A673 (cell line): Measurements from ENCODE around the gene BPIFA3. TPM values are rescaled to one million over a fixed set of nuclear protein-coding genes. Genes with fewer than 3 reads are reported as not detected.

Source experiments
- BruUV-seq: library from RNA; stranded (reverse); fragments of 400-500 nt; replicated peaks from 2 replicates; lab custom pipeline; 2021; lab: Mats Ljungman, UMichigan
- CTCF ChIA-PET: fragments of 300-600 bp; sonication (Branson Sonifier 250); formaldehyde crosslinking; loops from one replicate; lab custom pipeline; 2022; ENCODE audit warnings: antibody characterized with exemption; lab: Charles Lee
- POLR2A ChIA-PET: fragments of 300-600 bp; sonication (Branson Sonifier 250); formaldehyde crosslinking; loops from one replicate; lab custom pipeline; 2022; ENCODE audit warnings: antibody characterized with exemption; ENCODE audit not compliant: low non-redundant PET; lab: Charles Lee
- DNase-seq: peaks from one replicate; pipeline ENCODE4 v3.0.0-alpha.2; 2015; ENCODE audit warnings: low spot score
- H3K27ac ChIP-seq: fragments of 200-600 bp; sonication (generic); 2 replicates; pipeline ENCODE4 v1.5.1; 2016; ENCODE audit warnings: mixed run types, low read depth, mild to moderate bottlenecking, mixed read lengths, antibody characterized with exemption, low read length; ENCODE audit not compliant: poor library complexity, severe bottlenecking
- H3K27me3 ChIP-seq: fragments of 200-600 bp; sonication (generic); replicated peaks from 2 replicates; pipeline ENCODE4 v1.6.1; 2017; ENCODE audit warnings: mixed run types, low read depth, mild to moderate bottlenecking, mixed read lengths, antibody characterized with exemption, low read length; ENCODE audit not compliant: insufficient read depth, poor library complexity
- H3K36me3 ChIP-seq: fragments of 200-600 bp; sonication (generic); 2 replicates; pipeline ENCODE4 v1.6.1; 2016; ENCODE audit warnings: mixed run types, mild to moderate bottlenecking, mixed read lengths, antibody characterized with exemption, low read length; ENCODE audit not compliant: insufficient read depth, poor library complexity, severe bottlenecking
- H3K4me1 ChIP-seq: fragments of 200-600 bp; sonication (generic); 2 replicates; pipeline ENCODE4 v1.6.1; 2017; ENCODE audit warnings: mixed run types, mild to moderate bottlenecking, mixed read lengths, antibody characterized with exemption, low read length; ENCODE audit not compliant: insufficient read depth, poor library complexity, severe bottlenecking
- H3K4me3 ChIP-seq: fragments of 200-600 bp; sonication (generic); 2 replicates; pipeline ENCODE4 v1.5.1; 2016; ENCODE audit warnings: low read depth, mixed run types, mild to moderate bottlenecking, mixed read lengths, low read length; ENCODE audit not compliant: poor library complexity, severe bottlenecking
- H3K9me3 ChIP-seq: fragments of 200-600 bp; sonication (generic); 2 replicates; pipeline ENCODE4 v1.6.1; 2016; ENCODE audit warnings: mixed run types, low read depth, mild to moderate bottlenecking, mixed read lengths, antibody characterized with exemption, low read length; ENCODE audit not compliant: poor library complexity, severe bottlenecking
- EZH2 ChIP-seq: fragments of 200-600 bp; sonication (generic); IDR thresholded peaks from 2 replicates; pipeline ENCODE4 v1.6.1; 2017; ENCODE audit warnings: borderline replicate concordance, low read depth, mild to moderate bottlenecking, mixed read lengths, antibody characterized with exemption, low read length; ENCODE audit not compliant: poor library complexity, severe bottlenecking
- intact Hi-C: fragments of 100-400 bp; cut with micrococcal nuclease; formaldehyde crosslinking; loops from one replicate; pipeline ENCODE4 v1.10.0; 2022; ENCODE audit not compliant: unreplicated experiment
- total RNA-seq: library from RNA; stranded (reverse); gene quantifications from 2 replicates; pipeline ENCODE4 v1.2.3, GENCODE V29; 2021
- TF ChIP-seq, protein P1 (sequence below): fragments of 300-800, 200-600 bp; sonication (generic); conservative IDR thresholded peaks from 2 replicates; pipeline ENCODE4 v1.5.1; 2017; ENCODE audit warnings: low read depth, mild to moderate bottlenecking, antibody characterized with exemption, low read length, moderate library complexity, mixed read lengths

BPIFA3 gene
- total RNA-seq, 1 experiment from 2014 or later, result not detected

DNA sequence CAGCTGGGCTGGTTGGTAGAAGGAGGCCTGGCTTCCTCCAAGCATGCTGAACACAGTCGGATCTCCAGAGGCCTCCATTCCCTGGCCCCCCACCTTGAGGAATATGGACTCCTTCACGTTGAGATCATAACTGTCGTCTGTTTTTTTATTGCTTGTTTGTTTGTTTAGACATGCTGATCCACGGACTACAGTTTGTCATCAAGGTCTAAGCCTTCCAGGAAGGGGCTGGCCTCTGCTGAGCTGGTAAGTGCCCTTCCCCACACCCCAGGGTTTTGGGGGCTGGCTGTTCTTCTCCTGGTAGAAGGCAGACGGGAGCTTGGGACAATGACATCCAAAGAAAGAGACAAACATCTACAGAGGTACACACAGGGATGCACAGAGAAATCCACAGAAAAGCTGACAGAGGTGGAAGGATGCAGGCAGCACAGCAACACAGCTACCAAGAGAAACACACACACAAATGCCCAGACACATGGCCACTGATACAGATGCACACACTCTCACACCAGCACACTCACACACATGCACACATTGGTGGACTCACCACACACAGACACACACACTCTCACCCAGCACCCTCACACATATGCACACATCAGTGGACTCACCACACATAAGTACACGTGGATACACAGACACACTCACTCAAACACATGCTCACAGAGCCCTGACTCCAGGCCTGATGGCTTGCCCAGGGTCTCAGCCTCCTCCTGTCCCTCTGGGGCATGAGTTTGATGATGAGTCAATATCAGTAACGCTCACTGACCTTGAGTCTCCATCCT lies 25.4 kb downstream of the BPIFA3 start:
- Histone ChIP-seq H3K27me3 (peaks cover 12% of the 10 kb centered on the region), H3K4me3 (no peak overlapping the region), H3K9me3 (no peaks in the 10 kb centered on the region), H3K4me1 (no peaks in the 10 kb centered on the region), H3K36me3 (no peaks in the 10 kb centered on the region), H3K27ac (no peak overlapping the region)
- TF ChIP-seq, protein P1, sequence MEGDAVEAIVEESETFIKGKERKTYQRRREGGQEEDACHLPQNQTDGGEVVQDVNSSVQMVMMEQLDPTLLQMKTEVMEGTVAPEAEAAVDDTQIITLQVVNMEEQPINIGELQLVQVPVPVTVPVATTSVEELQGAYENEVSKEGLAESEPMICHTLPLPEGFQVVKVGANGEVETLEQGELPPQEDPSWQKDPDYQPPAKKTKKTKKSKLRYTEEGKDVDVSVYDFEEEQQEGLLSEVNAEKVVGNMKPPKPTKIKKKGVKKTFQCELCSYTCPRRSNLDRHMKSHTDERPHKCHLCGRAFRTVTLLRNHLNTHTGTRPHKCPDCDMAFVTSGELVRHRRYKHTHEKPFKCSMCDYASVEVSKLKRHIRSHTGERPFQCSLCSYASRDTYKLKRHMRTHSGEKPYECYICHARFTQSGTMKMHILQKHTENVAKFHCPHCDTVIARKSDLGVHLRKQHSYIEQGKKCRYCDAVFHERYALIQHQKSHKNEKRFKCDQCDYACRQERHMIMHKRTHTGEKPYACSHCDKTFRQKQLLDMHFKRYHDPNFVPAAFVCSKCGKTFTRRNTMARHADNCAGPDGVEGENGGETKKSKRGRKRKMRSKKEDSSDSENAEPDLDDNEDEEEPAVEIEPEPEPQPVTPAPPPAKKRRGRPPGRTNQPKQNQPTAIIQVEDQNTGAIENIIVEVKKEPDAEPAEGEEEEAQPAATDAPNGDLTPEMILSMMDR, result no peak
- TF ChIP-seq EZH2, result no peak
- no peak for DNase-seq
- intact Hi-C loops, result no loop called here
- BruUV-seq, result no TSS peak
- ChIA-PET CTCF (no interaction called here), POLR2A (no interaction called here)

DNA sequence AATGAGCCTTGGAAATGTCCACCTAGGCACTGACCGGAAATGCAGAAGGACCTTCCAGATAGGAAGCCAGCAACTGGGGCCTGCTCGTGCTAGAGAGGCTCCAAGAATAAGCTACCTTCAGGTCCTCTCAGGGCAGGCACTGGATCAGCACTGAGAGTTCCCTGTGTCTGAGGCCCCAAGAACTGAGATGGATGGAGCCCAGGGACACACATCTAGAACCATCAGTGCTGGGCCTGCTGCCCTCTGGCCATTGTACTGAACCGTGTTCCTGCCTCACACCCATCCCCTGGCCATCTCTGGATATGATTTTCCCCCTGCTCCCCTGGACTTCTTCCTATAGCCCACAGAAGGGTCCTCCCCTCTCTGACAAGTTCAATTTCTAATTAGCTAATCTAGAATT lies 28.9 kb downstream of the BPIFA3 start:
- H3K36me3 ChIP-seq, result no peaks in the 10 kb centered on the region
- no peak for TF ChIP-seq EZH2
- TF ChIP-seq, protein P1, result no peak
- no TSS peak for BruUV-seq
- H3K27me3 ChIP-seq, result peaks cover 16% of the 10 kb centered on the region
- H3K4me3 ChIP-seq, result no peak overlapping the region
- no peak overlapping the region for H3K27ac ChIP-seq
- CTCF ChIA-PET, result no interaction called here
- H3K9me3 ChIP-seq, result no peaks in the 10 kb centered on the region
- POLR2A ChIA-PET, result no interaction called here
- intact Hi-C loops, result no loop called here
- H3K4me1 ChIP-seq, result no peaks in the 10 kb centered on the region
- no peak for DNase-seq

DNA sequence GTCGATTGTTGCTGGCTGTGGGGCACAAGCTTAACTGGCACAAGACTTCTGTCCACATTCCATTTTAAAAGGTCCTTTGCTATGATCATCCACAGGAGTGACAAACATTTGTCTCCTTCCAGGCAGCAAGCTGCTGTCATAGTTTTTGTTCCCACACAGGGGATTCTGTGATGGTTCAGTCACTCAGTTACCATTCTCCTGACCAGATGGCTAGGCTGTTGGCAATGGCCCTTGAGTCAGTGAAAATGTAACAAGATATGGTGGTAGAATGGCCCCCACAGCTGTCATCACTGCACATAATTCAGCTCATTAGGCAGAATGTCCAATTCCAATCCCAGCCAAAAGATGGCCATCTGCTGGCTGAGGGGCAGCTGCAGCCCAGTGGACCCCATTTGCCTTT lies 32.3 kb downstream of the BPIFA3 start:
- Histone ChIP-seq H3K4me3 (no peak overlapping the region), H3K9me3 (no peaks in the 10 kb centered on the region), H3K27ac (no peak overlapping the region), H3K27me3 (peaks cover 15% of the 10 kb centered on the region), H3K36me3 (no peaks in the 10 kb centered on the region), H3K4me1 (no peaks in the 10 kb centered on the region)
- ChIA-PET CTCF (interaction anchor here (0.6 kb wide), 1 partner anchor 1396 kb away, joined by 5 read pairs; no protein-coding TSS in a partner anchor), POLR2A (no interaction called here)
- DNase-seq, result no peak
- intact Hi-C loops, result no loop called here
- no TSS peak for BruUV-seq
- no peak for TF ChIP-seq EZH2
- TF ChIP-seq, protein P1, result no peak
